ENCODE measurements around the gene AQP6. TPM values are rescaled to one million over a fixed set of nuclear protein-coding genes. Genes with fewer than 3 reads are reported as not detected.

The AQP6 gene, protein sequence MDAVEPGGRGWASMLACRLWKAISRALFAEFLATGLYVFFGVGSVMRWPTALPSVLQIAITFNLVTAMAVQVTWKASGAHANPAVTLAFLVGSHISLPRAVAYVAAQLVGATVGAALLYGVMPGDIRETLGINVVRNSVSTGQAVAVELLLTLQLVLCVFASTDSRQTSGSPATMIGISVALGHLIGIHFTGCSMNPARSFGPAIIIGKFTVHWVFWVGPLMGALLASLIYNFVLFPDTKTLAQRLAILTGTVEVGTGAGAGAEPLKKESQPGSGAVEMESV
- polyA plus RNA-seq (ENCODE audit: insufficient read length), result 21.1 TPM
- long read RNA-seq, donor 1, transcript AQP6-201 (4 exons, 1,398 nt), result major isoform, 9 of 34 reads
- long read RNA-seq, donor 1, partial matches to known transcripts, result 25 of 34 reads
- long read RNA-seq, donor 1, other reads (novel, unspliced or antisense), result 0 of 34 reads
- long read RNA-seq, donor 2, transcript AQP6-201 (4 exons, 1,398 nt), result major isoform, 5 of 5 reads
- long read RNA-seq, donor 2, partial matches to known transcripts, result 0 of 5 reads
- long read RNA-seq, donor 2, other reads (novel, unspliced or antisense), result 0 of 5 reads
- long read RNA-seq, donor 3, transcript AQP6-201 (4 exons, 1,398 nt), result major isoform, 6 of 6 reads
- long read RNA-seq, donor 3, partial matches to known transcripts, result 0 of 6 reads
- long read RNA-seq, donor 3, other reads (novel, unspliced or antisense), result 0 of 6 reads
- long read RNA-seq, donor 4, result 0 reads
- long read RNA-seq, donor 5, transcript AQP6-201 (4 exons, 1,398 nt), result major isoform, 5 of 5 reads
- long read RNA-seq, donor 5, partial matches to known transcripts, result 0 of 5 reads
- long read RNA-seq, donor 5, other reads (novel, unspliced or antisense), result 0 of 5 reads
- long read RNA-seq, donor 6, partial matches to known transcripts, result 0 of 3 reads
- long read RNA-seq, donor 6, other reads (novel, unspliced or antisense), result 0 of 3 reads
- long read RNA-seq, donor 7, transcript AQP6-201 (4 exons, 1,398 nt), result major isoform, 18 of 26 reads
- long read RNA-seq, donor 7, partial matches to known transcripts, result 8 of 26 reads
- long read RNA-seq, donor 7, other reads (novel, unspliced or antisense), result 0 of 26 reads
- long read RNA-seq, donor 8, transcript AQP6-201 (4 exons, 1,398 nt), result major isoform, 6 of 12 reads
- long read RNA-seq, donor 8, partial matches to known transcripts, result 0 of 12 reads
- long read RNA-seq, donor 8, other reads (novel, unspliced or antisense), result 6 of 12 reads

- DNase-seq, result no peak
Measured at GRCh38 chr12:49972641-49973360, at the start of gene AQP6. AQP6 (plus strand) TSS chr12:49972947; CDS start chr12:49973174, 227 bp downstream.

DNA sequence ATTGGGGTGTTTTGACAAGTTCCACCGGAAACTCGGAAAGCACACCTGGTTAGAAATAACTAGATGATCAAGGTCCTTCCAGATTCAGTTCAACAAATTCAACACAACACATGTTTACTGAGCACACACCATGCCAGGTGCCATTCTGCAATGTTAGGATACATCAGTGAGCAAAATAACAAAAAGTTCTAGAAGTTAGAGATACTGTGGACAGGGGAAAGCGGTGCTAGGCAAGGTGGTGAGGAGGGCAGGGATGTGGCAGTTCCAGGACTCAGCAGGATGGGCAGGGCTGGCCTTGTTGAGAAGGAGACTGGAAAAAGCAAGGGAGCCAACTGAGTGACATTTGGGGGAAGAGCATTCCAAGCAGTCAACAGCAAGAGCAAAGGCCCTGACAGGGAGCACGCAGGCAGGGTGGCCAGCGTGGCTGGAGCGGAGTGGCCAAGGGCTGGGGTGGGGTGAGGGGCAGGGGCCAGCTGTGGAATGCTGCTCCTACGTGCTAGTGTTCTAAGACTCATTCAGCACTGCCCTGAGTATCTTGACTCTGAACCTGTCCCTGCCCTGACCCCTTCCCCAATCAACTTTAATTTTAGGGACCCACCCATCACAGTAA is 49.6 kb upstream of the AQP6 start:
- DNase-seq, result no peak

DNA sequence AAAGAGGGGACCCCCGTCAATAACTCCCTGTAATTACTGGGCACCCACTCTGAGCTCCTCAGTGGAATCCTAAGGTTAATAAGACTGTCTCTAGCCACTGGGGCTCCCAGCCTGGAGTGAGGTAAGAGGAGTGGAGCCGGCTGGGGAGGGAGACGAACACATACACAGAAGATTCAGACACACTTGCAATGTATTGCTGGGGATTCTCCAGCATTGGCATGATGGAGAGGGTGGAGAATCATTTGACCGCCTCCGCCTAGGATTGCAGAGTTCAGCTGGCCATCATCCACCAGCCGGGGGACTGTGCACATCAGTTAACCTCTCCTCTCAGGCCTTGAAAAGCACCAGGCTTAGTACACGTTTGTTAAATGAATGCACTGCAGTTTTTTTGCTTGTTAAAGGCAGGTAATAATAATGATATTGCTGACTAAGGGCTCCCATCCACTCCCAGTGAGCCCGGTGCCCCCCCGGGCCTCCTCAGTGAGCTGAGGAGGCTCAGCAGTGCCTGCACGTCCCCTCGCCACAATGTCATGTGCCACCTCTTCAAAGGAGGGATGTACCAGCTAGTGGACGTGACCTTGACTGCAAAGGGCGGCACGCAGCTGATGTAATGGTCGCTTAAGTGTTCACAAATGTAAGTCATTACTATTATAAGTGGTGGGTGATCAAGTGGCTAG is 48.7 kb upstream of the AQP6 start:
- DNase-seq, result no peak

DNA sequence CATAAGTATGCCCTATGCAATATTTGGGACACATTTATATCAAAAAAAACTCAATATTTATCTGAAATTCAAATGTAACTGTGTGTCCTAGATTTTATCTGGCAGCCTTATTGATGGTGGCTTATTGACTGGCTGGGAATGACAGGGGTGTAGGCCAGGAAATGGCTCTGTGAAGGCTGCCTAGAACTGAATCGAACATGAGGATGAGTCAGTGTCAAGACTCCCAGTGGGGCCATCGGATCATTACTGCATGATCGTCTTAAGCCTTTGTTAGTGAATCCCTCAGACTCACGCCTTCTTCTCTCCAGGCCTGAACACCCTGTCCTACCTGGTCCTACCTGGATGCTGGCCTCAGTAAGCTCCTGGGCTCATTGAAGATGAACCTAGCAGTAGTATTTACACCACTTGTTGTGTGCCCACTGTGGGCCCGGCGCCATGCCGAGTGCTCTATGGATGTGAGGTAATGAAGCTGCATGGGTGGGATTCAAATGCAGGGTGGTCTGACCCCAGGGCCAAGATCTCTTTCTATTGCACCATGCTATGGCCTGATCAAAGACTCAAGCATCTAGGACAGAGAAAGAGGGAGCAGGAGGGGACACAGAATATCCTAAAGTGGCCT is 48.0 kb upstream of the AQP6 start:
- DNase-seq, result no peak

GRCh38 chr12:49925433-49926204 is 47.1 kb upstream of the AQP6 start:
- no peak for DNase-seq

GRCh38 chr12:49928471-49928870 is 44.3 kb upstream of the AQP6 start:
- no peak for DNase-seq

DNA sequence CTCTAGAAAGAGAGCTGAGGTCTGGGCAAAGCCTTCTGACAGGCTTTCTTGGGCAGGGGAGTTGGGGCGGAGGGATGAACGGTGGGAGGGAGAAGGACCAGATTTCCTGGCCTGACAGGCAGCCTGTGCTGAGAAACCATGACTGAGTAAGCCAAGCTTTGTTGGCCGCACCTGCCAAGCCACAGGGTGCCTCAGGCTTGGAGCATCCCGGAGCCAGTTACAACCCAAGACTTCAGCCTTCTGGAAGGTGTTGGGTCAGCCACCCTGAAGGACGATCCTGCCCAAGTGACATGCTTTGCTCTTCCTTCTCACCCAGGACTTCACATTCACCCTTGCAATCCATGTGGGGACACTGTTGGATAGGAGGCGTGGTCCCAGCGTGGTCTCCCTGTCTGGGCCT is 43.2 kb upstream of the AQP6 start:
- no peak for DNase-seq

DNA sequence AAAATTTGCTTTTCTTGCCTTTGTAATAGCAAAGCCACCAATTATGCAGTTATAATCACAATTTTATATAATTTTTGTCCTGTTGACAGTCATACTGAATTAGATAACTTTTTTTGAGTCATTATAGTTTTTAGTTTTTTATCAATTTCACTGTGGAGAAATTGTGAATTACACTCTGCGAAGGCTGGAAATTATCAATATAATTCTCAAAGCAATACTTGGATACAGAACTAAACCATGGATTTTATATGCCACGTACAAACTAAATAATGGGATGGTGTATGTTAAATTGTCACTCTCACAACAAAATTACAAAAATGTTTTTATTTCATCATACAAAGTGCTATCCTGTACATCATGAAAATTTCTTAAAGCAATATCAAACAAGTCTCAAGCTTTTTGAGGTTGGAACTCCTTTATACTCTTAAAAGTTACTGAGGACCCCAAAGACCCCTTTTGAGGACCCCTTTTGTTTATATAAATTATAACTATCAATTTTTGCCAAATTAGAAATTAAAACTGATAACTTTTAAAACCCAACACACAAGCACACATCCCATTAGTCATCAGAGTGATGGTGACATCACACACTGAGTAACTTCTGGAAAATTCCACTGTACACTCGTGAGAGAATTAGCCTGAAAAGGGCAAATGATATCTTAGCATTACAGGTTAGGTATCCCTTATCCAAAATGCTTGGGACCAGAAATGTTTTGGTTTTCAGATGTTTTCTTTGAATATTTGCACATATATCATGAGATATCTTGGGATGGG is 42.0 kb upstream of the AQP6 start:
- DNase-seq, result no peak

GRCh38 chr12:49932023-49932422 is 40.7 kb upstream of the AQP6 start:
- DNase-seq, result no peak

- DNase-seq, result peak; percentile 57
Measured at GRCh38 chr12:49932533-49933130, 40.1 kb upstream of the AQP6 start.

GRCh38 chr12:49933796-49934195 is 39.0 kb upstream of the AQP6 start:
- DNase-seq, result no peak

GRCh38 chr12:49934505-49934904 is 38.2 kb upstream of the AQP6 start:
- no peak for DNase-seq

DNA sequence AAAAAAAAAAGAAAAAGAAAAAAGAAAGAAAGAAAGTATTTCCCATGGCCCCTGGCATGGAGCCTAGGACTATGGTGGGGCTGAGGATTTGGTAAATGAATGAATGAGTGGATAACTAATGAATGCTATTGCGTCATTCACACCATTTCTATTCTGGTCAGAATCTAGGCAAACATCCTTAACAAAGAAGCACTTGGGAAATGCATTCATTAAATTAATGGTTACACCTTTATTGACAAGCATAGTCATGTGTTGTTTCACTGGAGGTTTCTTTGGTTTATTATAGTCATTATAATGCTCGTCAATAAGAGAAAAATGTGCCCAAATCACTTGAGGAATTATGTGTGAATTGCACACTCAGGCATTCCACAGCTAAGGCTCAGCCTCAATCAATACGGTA is 35.8 kb upstream of the AQP6 start:
- no peak for DNase-seq

DNA sequence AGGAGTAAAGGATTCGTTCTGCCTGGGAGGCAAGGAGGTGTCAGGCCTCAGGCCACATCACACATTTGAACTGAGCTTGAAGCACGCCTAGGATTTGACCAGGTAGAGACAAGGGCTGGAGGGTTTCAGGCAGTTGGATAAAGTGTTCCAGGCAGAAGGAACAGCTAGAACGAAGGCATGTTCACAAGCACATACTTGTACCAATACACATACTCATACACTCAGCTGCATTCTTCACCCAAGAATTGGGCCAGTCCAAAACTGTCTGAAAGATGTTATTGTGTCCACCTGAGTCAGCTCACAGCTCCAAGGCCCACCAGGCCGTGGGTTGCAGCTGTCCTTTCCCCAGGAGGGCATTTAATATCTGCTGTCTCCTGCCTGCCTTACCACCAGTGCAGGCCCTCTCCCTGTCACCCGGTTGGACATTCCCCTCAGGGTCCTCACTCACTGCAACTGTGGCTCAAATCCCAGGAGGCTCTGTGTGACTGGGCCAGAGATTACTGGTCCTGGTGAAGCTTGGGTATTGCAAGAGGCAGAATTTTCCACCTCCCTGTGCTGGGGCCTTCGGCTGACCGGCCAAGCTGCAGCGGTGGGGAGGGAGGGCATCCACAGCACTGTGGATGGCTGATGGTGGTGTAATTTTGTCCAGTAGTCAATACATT is 35.0 kb upstream of the AQP6 start:
- DNase-seq, result no peak

- DNase-seq, result no peak
Measured at GRCh38 chr12:49939307-49939706, 33.4 kb upstream of the AQP6 start.

- no peak for DNase-seq
Measured at GRCh38 chr12:49939707-49940106, 33.0 kb upstream of the AQP6 start.

All from left kidney (tissue), 8 donors.